Measurements from ENCODE around the gene ERCC3. TPM values are rescaled to one million over a fixed set of nuclear protein-coding genes. Genes with fewer than 3 reads are reported as not detected.

The ERCC3 gene
- total RNA-seq, 1 donor from 2014 or later: 68.3 TPM

- Histone ChIP-seq H3K9me3 (no peaks in the 10 kb centered on the region), H3K27me3 (no peaks in the 10 kb centered on the region), H3K36me3 (peaks cover 6 to 66% of the 10 kb centered on the region in 2 donors), H3K27ac (no peak overlapping the region), H3K4me1 (no peaks in the 10 kb centered on the region), H3K4me3 (no peak overlapping the region)
- DNase-seq (ENCODE audit: extremely low spot score in 2 of 2): peak in 1 of 2 donors; percentile 18
- TF ChIP-seq POLR2AphosphoS5 (IDR thresholded peaks at IDR 0.05; ENCODE audit: insufficient read depth in 1 of 2, low read depth in 1 of 2) (no peak), CTCF (IDR thresholded peaks at IDR 0.05) (no peak), POLR2A (IDR thresholded peaks at IDR 0.05) (no peak)
- intact Hi-C loops (cut with DNase I): no loop called here
These were observed 13.3 kb downstream of the ERCC3 start for GRCh38 chr2:127280693-127281092.

GRCh38 chr2:127279781-127280180 lies 14.2 kb downstream of the ERCC3 start:
- intact Hi-C loops (cut with DNase I): no loop called here
- Histone ChIP-seq H3K4me3 (no peak overlapping the region), H3K36me3 (peaks cover 6 to 66% of the 10 kb centered on the region in 2 donors), H3K27me3 (no peaks in the 10 kb centered on the region), H3K9me3 (no peaks in the 10 kb centered on the region), H3K27ac (no peak overlapping the region), H3K4me1 (no peaks in the 10 kb centered on the region)
- TF ChIP-seq POLR2A (IDR thresholded peaks at IDR 0.05) (no peak), POLR2AphosphoS5 (IDR thresholded peaks at IDR 0.05; ENCODE audit: insufficient read depth in 1 of 2, low read depth in 1 of 2) (no peak), CTCF (IDR thresholded peaks at IDR 0.05) (no peak)
- peak in 1 of 2 donors; percentile 37 for DNase-seq (ENCODE audit: extremely low spot score in 2 of 2)

- intact Hi-C loops (cut with DNase I): no loop called here
- no peak for DNase-seq (ENCODE audit: extremely low spot score in 2 of 2)
- no peak overlapping the region for H3K27ac ChIP-seq
- H3K27me3 ChIP-seq: no peaks in the 10 kb centered on the region
- peaks cover 6 to 64% of the 10 kb centered on the region in 2 donors for H3K36me3 ChIP-seq
- TF ChIP-seq CTCF (IDR thresholded peaks at IDR 0.05): no peak
- TF ChIP-seq POLR2AphosphoS5 (IDR thresholded peaks at IDR 0.05; ENCODE audit: insufficient read depth in 1 of 2, low read depth in 1 of 2): no peak
- no peak for TF ChIP-seq POLR2A (IDR thresholded peaks at IDR 0.05)
- no peaks in the 10 kb centered on the region for H3K4me1 ChIP-seq
- no peaks in the 10 kb centered on the region for H3K9me3 ChIP-seq
- H3K4me3 ChIP-seq: no peak overlapping the region
These were observed 15.0 kb downstream of the ERCC3 start for GRCh38 chr2:127278959-127279358.

- H3K9me3 ChIP-seq: no peaks in the 10 kb centered on the region
- H3K4me3 ChIP-seq: no peak overlapping the region
- H3K27ac ChIP-seq: no peak overlapping the region
- H3K4me1 ChIP-seq: no peaks in the 10 kb centered on the region
- intact Hi-C loops (cut with DNase I): no loop called here
- peaks cover 6 to 65% of the 10 kb centered on the region in 2 donors for H3K36me3 ChIP-seq
- no peak for DNase-seq (ENCODE audit: extremely low spot score in 2 of 2)
- H3K27me3 ChIP-seq: no peaks in the 10 kb centered on the region
- TF ChIP-seq POLR2A (IDR thresholded peaks at IDR 0.05) (no peak), POLR2AphosphoS5 (IDR thresholded peaks at IDR 0.05; ENCODE audit: insufficient read depth in 1 of 2, low read depth in 1 of 2) (no peak), CTCF (IDR thresholded peaks at IDR 0.05) (no peak)
These were observed 16.9 kb downstream of the ERCC3 start for GRCh38 chr2:127277028-127277427.

- TF ChIP-seq POLR2AphosphoS5 (IDR thresholded peaks at IDR 0.05; ENCODE audit: insufficient read depth in 1 of 2, low read depth in 1 of 2) (no peak), CTCF (IDR thresholded peaks at IDR 0.05) (no peak), POLR2A (IDR thresholded peaks at IDR 0.05) (no peak)
- Histone ChIP-seq H3K27me3 (no peaks in the 10 kb centered on the region), H3K27ac (no peak overlapping the region), H3K36me3 (peaks cover 11 to 78% of the 10 kb centered on the region in 2 donors), H3K4me1 (no peaks in the 10 kb centered on the region), H3K9me3 (no peaks in the 10 kb centered on the region), H3K4me3 (no peak overlapping the region)
- intact Hi-C loops (cut with DNase I): no loop called here
- DNase-seq (ENCODE audit: extremely low spot score in 2 of 2): no peak
These were observed 18.2 kb downstream of the ERCC3 start for GRCh38 chr2:127275789-127276188.
